HG03159 (cell line): ENCODE results near the gene CHIT1.

Experiments used
- ATAC-seq: cut with Tn5 transposase; IDR thresholded peaks from one replicate; pipeline ENCODE4 v1.9.1; 2021; ENCODE audit warnings: mild to moderate bottlenecking, moderate library complexity; ENCODE audit not compliant: unreplicated experiment

The CHIT1 gene

GRCh38 chr1:203217139-203217655, 12.3 kb downstream of the CHIT1 start:
- ATAC-seq = no peak

DNA sequence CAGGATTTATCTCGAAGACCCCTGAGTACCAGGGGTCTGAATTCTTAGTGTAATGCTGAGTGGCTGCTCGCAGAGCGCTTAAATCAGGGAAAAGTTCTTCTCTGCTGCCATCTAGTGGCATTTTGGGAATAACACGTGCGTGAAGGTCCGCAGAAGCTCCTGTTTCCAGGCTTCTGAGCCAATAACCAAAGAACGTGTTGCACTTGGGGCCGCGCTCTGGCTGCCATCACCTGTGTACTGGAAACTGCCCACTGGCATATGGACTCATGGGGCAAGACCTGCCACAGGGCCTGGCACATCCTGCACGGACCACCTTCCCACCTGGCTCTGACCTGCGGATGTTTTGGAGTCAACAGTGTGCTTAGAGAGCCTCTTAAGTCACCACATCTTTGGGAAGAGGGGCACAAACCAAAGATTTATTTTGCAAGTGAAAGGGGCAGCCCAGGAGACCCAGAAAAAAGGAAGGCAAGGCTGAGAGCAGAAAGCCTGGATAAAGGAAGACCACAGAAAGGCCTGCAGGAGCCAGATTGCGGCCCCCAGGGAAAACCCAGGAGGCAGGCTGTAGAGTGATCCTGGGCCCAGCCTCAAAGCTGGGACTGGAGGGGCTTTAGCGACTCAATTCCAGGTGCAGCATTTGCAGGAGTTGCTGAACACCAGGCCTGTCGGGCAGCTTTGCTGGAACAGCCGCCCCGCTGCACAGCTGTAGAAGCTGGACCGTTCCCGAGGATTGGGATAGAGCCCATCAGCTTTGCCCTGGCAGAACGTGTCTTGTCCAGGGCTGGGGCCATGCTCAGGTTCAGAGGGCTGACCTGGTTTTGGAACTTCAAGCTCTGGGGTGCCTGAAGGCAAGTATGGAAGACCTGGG, 13.0 kb downstream of the CHIT1 start:
- ATAC-seq = no peak

- no peak for ATAC-seq
Measured at GRCh38 chr1:203215573-203215972, 13.9 kb downstream of the CHIT1 start.

GRCh38 chr1:203214871-203215270, 14.6 kb downstream of the CHIT1 start:
- no peak for ATAC-seq

DNA sequence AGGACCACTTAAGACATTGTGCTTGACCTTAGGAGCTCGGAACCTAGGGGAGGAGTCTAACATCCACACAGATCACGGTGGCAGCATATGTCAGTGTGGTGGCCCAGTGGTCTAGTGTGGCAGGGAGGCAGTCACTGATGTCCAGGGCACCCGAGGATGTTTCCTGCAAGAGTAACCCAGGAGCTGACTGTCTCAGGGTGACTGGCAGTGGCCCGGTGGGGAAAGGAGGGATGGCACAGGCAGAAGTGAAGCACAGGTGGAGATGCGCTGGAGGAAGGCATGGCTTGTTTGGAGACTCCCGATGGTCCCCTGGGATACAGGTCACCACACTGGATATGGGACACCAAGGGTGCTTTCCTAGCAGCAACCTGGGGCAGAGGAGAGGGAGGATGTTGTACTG, 16.3 kb downstream of the CHIT1 start:
- no peak for ATAC-seq

- ATAC-seq = no peak
Measured at GRCh38 chr1:203211812-203212211, 17.7 kb downstream of the CHIT1 start.

- ATAC-seq = no peak
Measured at GRCh38 chr1:203210988-203211387, 18.5 kb downstream of the CHIT1 start.

DNA sequence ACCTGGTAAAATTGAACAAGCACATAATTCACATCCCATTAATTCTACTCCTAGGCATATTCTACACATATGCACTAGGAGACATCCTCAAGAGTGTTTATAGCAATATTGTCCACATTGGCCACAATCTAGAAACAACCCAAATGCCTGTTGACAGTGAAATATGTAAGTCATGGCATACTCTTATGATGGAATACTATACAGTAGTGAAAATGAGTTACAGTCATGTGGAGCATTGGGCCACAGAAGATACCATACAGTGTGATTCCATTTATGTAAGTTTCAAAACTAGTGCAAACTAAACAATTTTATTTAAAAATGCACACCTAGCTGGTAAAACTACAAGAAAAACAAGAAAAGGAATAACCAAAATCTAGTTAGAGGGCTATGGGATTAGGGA, 19.1 kb downstream of the CHIT1 start:
- ATAC-seq = no peak

DNA sequence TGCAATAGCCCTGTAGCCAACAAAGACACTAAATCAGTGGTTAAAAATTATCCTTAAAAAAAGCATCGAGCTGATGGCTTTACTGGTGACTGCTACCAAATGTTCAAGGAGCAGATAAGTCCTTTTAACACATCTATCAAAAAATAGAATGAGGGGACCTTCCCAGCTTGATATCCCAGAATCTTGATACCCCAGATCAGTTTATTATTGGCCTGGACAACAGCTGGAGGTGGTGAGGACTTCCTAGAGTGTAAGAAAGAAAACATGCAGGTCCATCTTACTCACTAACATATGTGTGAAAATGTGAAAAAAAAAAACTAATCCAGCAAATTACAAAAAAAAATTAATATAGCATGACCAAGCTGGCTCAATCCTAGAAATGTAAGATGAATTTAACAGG, 21.3 kb downstream of the CHIT1 start:
- ATAC-seq = no peak

- ATAC-seq = no peak
Measured at GRCh38 chr1:203207751-203208150, 21.7 kb downstream of the CHIT1 start.

DNA sequence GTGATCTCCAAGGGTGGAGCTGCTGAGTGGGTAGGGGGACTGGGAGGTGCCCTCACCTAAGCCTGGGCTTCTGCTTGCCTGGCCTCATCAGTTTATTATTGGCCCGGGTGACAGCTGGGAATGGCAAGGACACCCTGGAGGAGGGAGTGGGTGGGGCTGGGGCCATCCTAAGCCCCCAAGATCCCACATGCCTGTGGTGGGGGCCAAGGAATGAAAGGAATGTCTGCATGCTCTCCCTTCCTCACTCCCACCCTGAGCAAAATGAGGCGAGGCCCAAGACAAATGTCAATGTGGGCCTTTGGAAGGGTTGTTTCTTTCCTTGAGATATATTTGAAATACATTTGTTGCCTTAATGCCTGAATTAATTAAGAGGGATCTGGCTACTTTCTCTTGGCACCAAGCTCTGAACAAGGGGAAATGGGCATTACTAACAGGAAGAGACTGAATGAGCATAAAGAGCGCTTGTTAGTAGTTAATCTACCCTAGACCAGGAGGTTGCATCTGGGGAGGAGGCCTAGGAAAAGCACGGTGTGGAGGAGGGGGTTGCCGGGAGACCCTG, 23.3 kb downstream of the CHIT1 start:
- ATAC-seq = no peak

- ATAC-seq = no peak
Measured at GRCh38 chr1:203204756-203205155, 24.7 kb downstream of the CHIT1 start.

DNA sequence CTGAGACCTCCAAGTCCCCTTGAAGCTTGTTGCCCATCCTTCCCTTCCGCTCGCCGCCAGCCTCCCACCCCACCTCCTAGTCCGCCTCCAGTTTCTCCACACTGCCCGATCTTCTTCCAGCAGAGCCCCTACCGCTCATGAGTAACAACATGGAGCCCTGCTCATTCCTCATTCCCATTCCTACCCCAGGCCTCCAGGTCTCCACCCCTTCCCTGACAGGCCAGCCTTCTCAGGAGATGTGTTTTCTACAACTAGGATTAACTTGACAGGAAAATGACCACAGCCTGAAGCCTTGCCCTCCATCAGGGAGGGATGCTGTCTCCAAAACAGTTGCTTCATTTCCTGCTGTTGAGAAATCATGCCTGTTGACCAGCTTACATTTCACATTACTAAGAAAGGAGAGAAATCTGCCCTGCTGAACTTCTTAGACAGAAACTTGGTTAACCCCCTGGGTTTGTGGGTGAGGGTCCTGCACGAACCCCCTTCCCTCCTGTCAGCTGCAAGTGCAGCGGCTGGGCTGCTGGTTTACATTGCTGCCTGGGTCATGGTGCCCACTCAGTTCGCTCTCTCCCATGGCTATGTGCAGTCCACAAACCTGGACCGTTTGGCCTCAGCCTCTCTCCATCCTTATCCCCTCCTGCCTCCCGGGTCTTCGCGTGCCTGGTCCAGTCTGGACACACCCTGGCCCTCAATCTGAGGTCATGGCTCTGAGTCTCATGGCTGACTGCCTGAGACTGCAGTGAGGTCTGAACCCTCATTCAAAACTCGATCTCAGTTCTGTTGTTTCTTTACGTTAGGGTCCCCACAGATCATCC, 26.8 kb downstream of the CHIT1 start:
- ATAC-seq = no peak

- no peak for ATAC-seq
Measured at GRCh38 chr1:203201516-203202205, 27.8 kb downstream of the CHIT1 start.

DNA sequence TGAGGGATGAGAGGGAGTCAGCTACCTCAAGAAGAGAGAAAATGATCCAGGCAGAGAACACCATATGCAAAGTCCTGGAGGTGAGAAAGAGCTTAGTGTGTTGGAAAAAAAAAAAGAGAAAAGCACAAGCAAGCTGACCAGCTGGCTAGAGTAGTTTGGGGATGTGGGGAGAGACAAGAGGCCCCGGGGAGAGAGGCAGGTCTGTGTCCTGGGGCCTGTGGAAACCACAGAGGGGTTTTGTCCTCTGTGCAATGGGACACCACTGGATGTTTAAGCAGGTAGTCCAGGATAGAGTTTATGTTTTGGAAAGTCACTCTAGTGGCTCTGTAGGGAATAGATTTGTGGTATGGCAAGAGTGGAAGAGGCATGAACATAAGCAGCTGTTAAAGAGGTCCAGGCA, 28.6 kb downstream of the CHIT1 start:
- no peak for ATAC-seq

DNA sequence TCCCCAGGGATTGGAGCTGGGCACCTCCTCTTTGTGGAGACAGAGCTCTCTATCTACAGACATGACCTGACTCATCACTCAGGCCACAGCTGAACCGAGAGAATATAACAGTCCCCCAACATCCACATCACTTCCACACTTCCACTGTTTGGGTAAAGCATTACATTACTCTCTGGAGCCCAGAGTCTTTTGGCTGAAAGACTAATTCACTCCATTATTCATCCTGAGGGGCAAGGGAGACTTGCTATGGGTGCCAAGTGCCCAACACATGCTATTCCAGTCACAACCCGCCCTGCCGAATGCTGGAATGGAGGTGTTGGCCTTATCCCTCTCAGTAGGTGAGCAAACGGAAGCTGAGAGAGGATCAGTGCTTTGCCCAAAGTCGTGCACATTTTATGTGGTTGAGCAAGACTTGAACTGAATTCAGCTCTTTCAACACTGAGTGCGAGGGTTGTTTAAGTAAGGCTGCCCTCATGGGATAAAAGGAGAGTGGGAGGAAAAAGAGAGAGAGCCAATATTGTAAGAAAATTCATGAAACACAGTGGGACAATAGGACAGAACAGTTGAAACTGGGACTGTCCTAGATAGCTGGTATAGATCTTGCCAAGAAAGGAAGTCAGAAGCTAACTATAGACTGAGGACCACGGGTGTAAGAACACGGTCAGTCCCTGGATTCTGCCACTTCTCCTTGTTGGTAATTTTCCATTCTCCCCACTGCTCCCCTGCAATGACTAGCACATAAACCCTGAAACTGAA, 29.5 kb downstream of the CHIT1 start:
- no peak for ATAC-seq

GRCh38 chr1:203199481-203199815, 30.0 kb downstream of the CHIT1 start:
- ATAC-seq = no peak

DNA sequence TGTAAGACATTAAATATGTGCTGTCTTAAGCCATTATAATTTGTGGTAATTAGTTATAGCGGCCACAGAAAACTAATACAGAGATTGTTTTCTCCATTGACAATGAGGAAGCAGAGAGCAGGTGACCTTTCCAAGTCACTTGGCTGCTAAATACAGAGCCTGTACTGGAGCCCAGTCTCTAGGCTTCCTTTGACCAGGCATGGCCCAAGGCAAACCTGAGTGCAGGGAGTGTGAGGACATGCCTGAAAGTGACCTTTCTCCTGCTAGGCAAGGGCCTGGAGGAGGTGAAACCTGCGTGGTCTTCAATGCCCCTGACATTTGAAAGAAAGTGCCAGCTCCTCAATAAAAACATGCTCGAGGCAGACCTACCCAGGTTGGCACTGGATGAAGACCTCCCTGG, 30.5 kb downstream of the CHIT1 start:
- ATAC-seq = no peak

- no peak for ATAC-seq
Measured at GRCh38 chr1:203197625-203198024, 31.8 kb downstream of the CHIT1 start.

GRCh38 chr1:203196371-203196770, 33.1 kb downstream of the CHIT1 start:
- no peak for ATAC-seq
